ENCODE measurements around the gene MZT2B.
"Not testable (repeated sequence)": the region's sequence is repeated elsewhere in the genome, so short reads cannot be mapped to it uniquely, and the experiment has no call there.

GRCh38 chr2:130138326-130138725, 43.7 kb upstream of the MZT2B start:
- not testable (repeated sequence) for TF ChIP-seq GABPA (IDR thresholded peaks at IDR 0.05; ENCODE audit: low read depth); POLR2AphosphoS5 (IDR thresholded peaks at IDR 0.05; ENCODE audit: low read depth); CTCF (IDR thresholded peaks at IDR 0.05; ENCODE audit: insufficient read depth, low read length); SPI1 (IDR thresholded peaks at IDR 0.05; ENCODE audit: borderline replicate concordance, low read depth)
- TF ChIP-seq, protein P1, sequence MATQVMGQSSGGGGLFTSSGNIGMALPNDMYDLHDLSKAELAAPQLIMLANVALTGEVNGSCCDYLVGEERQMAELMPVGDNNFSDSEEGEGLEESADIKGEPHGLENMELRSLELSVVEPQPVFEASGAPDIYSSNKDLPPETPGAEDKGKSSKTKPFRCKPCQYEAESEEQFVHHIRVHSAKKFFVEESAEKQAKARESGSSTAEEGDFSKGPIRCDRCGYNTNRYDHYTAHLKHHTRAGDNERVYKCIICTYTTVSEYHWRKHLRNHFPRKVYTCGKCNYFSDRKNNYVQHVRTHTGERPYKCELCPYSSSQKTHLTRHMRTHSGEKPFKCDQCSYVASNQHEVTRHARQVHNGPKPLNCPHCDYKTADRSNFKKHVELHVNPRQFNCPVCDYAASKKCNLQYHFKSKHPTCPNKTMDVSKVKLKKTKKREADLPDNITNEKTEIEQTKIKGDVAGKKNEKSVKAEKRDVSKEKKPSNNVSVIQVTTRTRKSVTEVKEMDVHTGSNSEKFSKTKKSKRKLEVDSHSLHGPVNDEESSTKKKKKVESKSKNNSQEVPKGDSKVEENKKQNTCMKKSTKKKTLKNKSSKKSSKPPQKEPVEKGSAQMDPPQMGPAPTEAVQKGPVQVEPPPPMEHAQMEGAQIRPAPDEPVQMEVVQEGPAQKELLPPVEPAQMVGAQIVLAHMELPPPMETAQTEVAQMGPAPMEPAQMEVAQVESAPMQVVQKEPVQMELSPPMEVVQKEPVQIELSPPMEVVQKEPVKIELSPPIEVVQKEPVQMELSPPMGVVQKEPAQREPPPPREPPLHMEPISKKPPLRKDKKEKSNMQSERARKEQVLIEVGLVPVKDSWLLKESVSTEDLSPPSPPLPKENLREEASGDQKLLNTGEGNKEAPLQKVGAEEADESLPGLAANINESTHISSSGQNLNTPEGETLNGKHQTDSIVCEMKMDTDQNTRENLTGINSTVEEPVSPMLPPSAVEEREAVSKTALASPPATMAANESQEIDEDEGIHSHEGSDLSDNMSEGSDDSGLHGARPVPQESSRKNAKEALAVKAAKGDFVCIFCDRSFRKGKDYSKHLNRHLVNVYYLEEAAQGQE (IDR thresholded peaks at IDR 0.05; ENCODE audit: insufficient replicate concordance, low read depth): not testable (repeated sequence)
